Mucosa of descending colon (tissue), 3 donors: ENCODE results near the gene CDX1. TPM values are rescaled to one million over a fixed set of nuclear protein-coding genes. Genes with fewer than 3 reads are reported as not detected.

ENCODE experiments used
- ATAC-seq: fragments of 200-7000 bp; cut with Tn5 transposase; one replicate; pipeline ENCODE4 v1.9.1; 2020; ENCODE audit warnings: mild to moderate bottlenecking, moderate library complexity
- DNase-seq, 3 donors: peaks; one replicate each; pipeline ENCODE4 v3.0.0-alpha.2; 2020
- H3K36me3 ChIP-seq: fragments of 200-600 bp; one replicate; pipeline ENCODE4 v1.8.0; 2021; ENCODE audit warnings: low read depth, mild to moderate bottlenecking
- H3K4me1 ChIP-seq: fragments of 200-600 bp; one replicate; pipeline ENCODE4 v1.8.0; 2021; ENCODE audit warnings: low read depth, mild to moderate bottlenecking
- H3K4me3 ChIP-seq: fragments of 200-600 bp; one replicate; pipeline ENCODE4 v1.8.0; 2021; ENCODE audit warnings: mild to moderate bottlenecking
- H3K9me3 ChIP-seq: fragments of 200-600 bp; one replicate; pipeline ENCODE4 v1.8.0; 2021; ENCODE audit warnings: mild to moderate bottlenecking
- intact Hi-C, 2 donors: fragments of 100-400 bp; cut with DNase I in 1 of 2; cut with micrococcal nuclease in 1 of 2; formaldehyde crosslinking; loops; one replicate each; pipeline versions ENCODE4 v1.11.0 to v1.11.1; 2022; cut with DNase I, micrococcal nuclease
- total RNA-seq, 3 donors: library from RNA; stranded (reverse); fragmentation: NEBNext Ultra II Directional in 2 of 3; extraction: Animal tissue kit (Norgen Biotek cat#: 25700) in 2 of 3; gene quantifications; one replicate each; pipeline versions ENCODE4 v1.2.1 to v1.2.4, GENCODE V29; 2021 to 2023
- TF ChIP-seq, protein P1 (sequence below): fragments of 200-600 bp; IDR thresholded peaks from one replicate; pipeline ENCODE4 v1.8.0; 2022; ENCODE audit warnings: antibody characterized with exemption, mild to moderate bottlenecking
- donor health status: DM: no; HTN: no; CAD: no; lungs with moderate emphysema.
- donor health status: DM: no; HTN: no; CAD: no.
- donor health status: DM: no; HTN: yes; CAD: no.

The CDX1 gene
- total RNA-seq, 3 donors from 2014 or later, result 140 to 306 (median 302) TPM

- TF ChIP-seq, protein P1, sequence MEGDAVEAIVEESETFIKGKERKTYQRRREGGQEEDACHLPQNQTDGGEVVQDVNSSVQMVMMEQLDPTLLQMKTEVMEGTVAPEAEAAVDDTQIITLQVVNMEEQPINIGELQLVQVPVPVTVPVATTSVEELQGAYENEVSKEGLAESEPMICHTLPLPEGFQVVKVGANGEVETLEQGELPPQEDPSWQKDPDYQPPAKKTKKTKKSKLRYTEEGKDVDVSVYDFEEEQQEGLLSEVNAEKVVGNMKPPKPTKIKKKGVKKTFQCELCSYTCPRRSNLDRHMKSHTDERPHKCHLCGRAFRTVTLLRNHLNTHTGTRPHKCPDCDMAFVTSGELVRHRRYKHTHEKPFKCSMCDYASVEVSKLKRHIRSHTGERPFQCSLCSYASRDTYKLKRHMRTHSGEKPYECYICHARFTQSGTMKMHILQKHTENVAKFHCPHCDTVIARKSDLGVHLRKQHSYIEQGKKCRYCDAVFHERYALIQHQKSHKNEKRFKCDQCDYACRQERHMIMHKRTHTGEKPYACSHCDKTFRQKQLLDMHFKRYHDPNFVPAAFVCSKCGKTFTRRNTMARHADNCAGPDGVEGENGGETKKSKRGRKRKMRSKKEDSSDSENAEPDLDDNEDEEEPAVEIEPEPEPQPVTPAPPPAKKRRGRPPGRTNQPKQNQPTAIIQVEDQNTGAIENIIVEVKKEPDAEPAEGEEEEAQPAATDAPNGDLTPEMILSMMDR, result no peak
- Histone ChIP-seq H3K4me1 (peaks cover 10% of the 10 kb centered on the region), H3K9me3 (no peaks in the 10 kb centered on the region), H3K4me3 (no peak overlapping the region), H3K36me3 (no peaks in the 10 kb centered on the region)
- intact Hi-C loops, result no loop called here
- DNase-seq (no peak), ATAC-seq (no peak)
These were observed 45.7 kb upstream of the CDX1 start for GRCh38 chr5:150120617-150121447.

DNA sequence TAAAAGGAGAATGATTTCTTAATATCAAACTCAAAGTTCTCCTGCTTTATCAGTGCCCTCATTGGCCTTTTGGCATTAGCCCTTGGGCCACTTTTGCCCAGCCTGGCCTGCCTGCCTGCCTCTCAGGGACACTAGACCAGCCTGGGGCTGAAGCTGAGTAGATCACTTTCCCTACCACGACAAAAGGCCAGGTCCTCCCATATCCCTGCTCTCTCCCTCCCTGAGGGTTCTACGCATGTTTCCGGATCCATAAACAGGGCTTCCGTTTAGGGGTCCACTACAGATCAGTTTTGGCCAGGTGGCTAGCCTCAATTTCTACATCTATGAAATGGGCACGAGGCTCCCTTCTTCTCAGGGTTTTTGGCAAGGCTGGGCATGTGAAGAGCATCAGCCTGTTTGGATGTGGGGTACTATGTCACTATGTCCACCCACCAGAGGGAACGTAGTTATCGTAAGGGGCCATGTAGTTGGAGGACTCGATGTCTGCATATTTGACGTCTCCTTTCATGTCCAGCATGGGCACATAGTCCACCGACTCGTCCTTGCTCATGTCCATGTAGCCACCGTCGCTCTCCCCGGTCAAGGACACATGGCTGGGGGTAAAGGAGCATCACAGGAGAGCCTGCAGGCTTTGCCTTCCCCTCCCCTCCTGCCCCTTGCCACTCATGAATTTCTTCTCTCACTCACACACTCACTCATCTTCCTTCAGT lies 45.0 kb upstream of the CDX1 start:
- no peak for DNase-seq
- ATAC-seq, result no peak
- no peaks in the 10 kb centered on the region for H3K36me3 ChIP-seq
- H3K4me1 ChIP-seq, result peaks cover 10% of the 10 kb centered on the region
- no peak overlapping the region for H3K4me3 ChIP-seq
- intact Hi-C loops, result no loop called here
- no peaks in the 10 kb centered on the region for H3K9me3 ChIP-seq
- TF ChIP-seq, protein P1, result no peak

GRCh38 chr5:150122158-150122510 lies 44.4 kb upstream of the CDX1 start:
- ATAC-seq (peak; percentile 96), DNase-seq (peak; percentile 86 to 91 (median 87))
- Histone ChIP-seq H3K9me3 (no peaks in the 10 kb centered on the region), H3K4me3 (no peak overlapping the region), H3K4me1 (peaks cover 10% of the 10 kb centered on the region), H3K36me3 (no peaks in the 10 kb centered on the region)
- TF ChIP-seq, protein P1, result peak; percentile 39
- intact Hi-C loops, result no loop called here

- TF ChIP-seq, protein P1, result no peak
- Histone ChIP-seq H3K9me3 (no peaks in the 10 kb centered on the region), H3K36me3 (no peaks in the 10 kb centered on the region), H3K4me3 (no peak overlapping the region), H3K4me1 (peaks cover 10% of the 10 kb centered on the region)
- peak; percentile 10 for ATAC-seq
- intact Hi-C loops, result no loop called here
- DNase-seq, result no peak
These were observed 43.8 kb upstream of the CDX1 start for GRCh38 chr5:150122536-150123481.

- no peak for ATAC-seq
- H3K4me1 ChIP-seq, result peaks cover 10% of the 10 kb centered on the region
- no peaks in the 10 kb centered on the region for H3K9me3 ChIP-seq
- H3K36me3 ChIP-seq, result no peaks in the 10 kb centered on the region
- TF ChIP-seq, protein P1, result no peak
- intact Hi-C loops, result no loop called here
- H3K4me3 ChIP-seq, result no peak overlapping the region
- DNase-seq, result no peak
These were observed 43.0 kb upstream of the CDX1 start for GRCh38 chr5:150123542-150123941.
